Neural crest cell (in vitro differentiated cells): Measurements from ENCODE around the gene ADAMTS13. TPM values are rescaled to one million over a fixed set of nuclear protein-coding genes. Genes with fewer than 3 reads are reported as not detected.

Experiments
- DNase-seq: peaks from one replicate; pipeline ENCODE4 v3.0.0; 2021; ENCODE audit warnings: low read depth, mixed read lengths, low spot score
- H3K27ac Mint-ChIP-seq: one replicate; pipeline ENCODE4 v1.8.0; 2021; ENCODE audit warnings: mild to moderate bottlenecking, mixed read lengths; ENCODE audit not compliant: unreplicated experiment
- H3K27me3 Mint-ChIP-seq: 2 replicates; pipeline ENCODE4 v1.8.0; 2021; ENCODE audit warnings: low read depth, mild to moderate bottlenecking, mixed read lengths
- H3K36me3 Mint-ChIP-seq: 2 replicates; pipeline ENCODE4 v1.8.0; 2021; ENCODE audit warnings: low read depth, mild to moderate bottlenecking, mixed read lengths
- H3K4me1 Mint-ChIP-seq: 2 replicates; pipeline ENCODE4 v1.8.0; 2021; ENCODE audit warnings: mixed read lengths
- H3K4me3 Mint-ChIP-seq: one replicate; pipeline ENCODE4 v1.8.0; 2021; ENCODE audit warnings: mild to moderate bottlenecking, mixed read lengths
- H3K9me3 Mint-ChIP-seq: 2 replicates; pipeline ENCODE4 v1.8.0; 2021; ENCODE audit warnings: mixed read lengths
- total RNA-seq: library from RNA; stranded (reverse); gene quantifications from 2 replicates; pipeline ENCODE4 v1.2.1, GENCODE V29; 2021
- TF ChIP-seq, protein P1 (sequence below): fragments of 200-600 bp; sonication (generic); conservative IDR thresholded peaks from 2 replicates; pipeline ENCODE4 v1.5.0; 2021; ENCODE audit warnings: antibody characterized with exemption, mild to moderate bottlenecking

The ADAMTS13 gene
- total RNA-seq, 1 donor from 2014 or later, result 6.0 TPM

GRCh38 chr9:133459476-133460404, 37.6 kb downstream of the ADAMTS13 start, which contains the start of gene CACFD1:
Gene CACFD1, plus strand, starts transcription at chr9:133459978. Its CDS starts 89 bp downstream, at chr9:133460067.
- Mint-ChIP-seq H3K4me1 (peaks cover 21% of the 10 kb centered on the region), H3K4me3 (peak within 1 kb of the TSS; percentile 95), H3K27ac (peak within 1 kb of the TSS; percentile 98)

GRCh38 chr9:133460405-133461175, 38.4 kb downstream of the ADAMTS13 start:
- Mint-ChIP-seq H3K9me3 (no peaks in the 10 kb centered on the region), H3K27me3 (no peaks in the 10 kb centered on the region), H3K4me3 (peak overlapping the region; percentile 92), H3K27ac (peak overlapping the region; percentile 71), H3K4me1 (peaks cover 21% of the 10 kb centered on the region), H3K36me3 (no peaks in the 10 kb centered on the region)
- DNase-seq, result no peak
- TF ChIP-seq, protein P1, sequence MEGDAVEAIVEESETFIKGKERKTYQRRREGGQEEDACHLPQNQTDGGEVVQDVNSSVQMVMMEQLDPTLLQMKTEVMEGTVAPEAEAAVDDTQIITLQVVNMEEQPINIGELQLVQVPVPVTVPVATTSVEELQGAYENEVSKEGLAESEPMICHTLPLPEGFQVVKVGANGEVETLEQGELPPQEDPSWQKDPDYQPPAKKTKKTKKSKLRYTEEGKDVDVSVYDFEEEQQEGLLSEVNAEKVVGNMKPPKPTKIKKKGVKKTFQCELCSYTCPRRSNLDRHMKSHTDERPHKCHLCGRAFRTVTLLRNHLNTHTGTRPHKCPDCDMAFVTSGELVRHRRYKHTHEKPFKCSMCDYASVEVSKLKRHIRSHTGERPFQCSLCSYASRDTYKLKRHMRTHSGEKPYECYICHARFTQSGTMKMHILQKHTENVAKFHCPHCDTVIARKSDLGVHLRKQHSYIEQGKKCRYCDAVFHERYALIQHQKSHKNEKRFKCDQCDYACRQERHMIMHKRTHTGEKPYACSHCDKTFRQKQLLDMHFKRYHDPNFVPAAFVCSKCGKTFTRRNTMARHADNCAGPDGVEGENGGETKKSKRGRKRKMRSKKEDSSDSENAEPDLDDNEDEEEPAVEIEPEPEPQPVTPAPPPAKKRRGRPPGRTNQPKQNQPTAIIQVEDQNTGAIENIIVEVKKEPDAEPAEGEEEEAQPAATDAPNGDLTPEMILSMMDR, result no peak

More at GRCh38 chr9:133459476-133460404, 37.6 kb downstream of the ADAMTS13 start, which contains the start of gene CACFD1:
- no peaks in the 10 kb centered on the region for H3K9me3 Mint-ChIP-seq
- H3K27me3 Mint-ChIP-seq, result no peaks in the 10 kb centered on the region
- H3K36me3 Mint-ChIP-seq, result no peaks in the 10 kb centered on the region
- TF ChIP-seq, protein P1, result no peak
- peak; percentile 92 for DNase-seq

DNA sequence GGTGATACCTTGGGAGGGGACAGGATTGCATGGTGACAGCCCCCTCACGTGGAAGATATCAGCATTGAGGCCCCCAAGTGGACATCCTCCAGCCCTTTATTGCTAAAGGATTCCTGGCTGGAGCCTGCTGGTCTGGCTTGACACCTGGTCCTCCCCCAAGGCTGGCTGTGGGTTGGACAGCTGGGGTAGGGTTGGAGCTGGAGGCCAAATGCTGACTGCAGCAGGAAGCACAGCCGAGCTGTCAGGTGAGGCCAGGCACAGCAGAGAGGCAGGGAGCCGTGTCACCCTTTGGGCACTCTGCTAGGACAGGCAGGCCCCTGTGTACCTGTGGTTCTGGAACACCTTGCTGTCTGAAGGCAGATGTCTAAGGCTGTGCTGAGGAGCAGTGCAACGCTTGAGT, 39.8 kb downstream of the ADAMTS13 start:
- Mint-ChIP-seq H3K9me3 (no peaks in the 10 kb centered on the region), H3K27ac (no peak overlapping the region), H3K27me3 (no peaks in the 10 kb centered on the region), H3K4me1 (peaks cover 21% of the 10 kb centered on the region), H3K36me3 (no peaks in the 10 kb centered on the region), H3K4me3 (peak overlapping the region; percentile 92)
- TF ChIP-seq, protein P1, result no peak
- DNase-seq, result no peak

DNA sequence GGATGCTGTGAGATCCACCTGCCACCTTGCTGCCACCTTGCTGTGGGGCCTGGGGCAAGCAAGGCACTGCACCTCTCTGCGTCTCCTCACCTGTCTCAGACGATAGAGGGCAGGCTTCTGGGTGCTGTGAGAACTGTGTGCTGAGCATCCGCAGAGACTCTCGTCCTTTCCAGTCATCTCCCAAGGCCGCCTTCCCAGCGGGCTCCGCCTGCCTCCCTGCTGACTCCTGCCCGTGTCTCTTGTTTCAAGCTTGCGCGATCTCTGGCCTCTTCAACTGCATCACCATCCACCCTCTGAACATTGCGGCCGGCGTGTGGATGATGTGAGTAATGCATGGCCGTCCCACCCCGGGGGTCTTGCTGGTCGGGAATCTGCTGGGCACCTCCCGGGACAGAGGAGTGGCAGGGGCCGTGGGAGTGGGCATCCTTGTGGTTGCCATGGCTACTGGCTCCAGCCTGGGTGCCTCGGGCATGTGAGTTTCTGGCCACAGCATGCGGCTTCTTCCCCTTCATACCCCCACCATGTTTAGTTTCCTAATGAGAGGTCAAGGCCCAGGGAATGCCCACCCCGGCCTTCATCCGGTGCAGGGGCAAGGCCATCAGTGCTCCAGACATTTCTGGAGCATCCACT, 41.2 kb downstream of the ADAMTS13 start:
- TF ChIP-seq, protein P1, result peak; percentile 33
- H3K27ac Mint-ChIP-seq, result peak overlapping the region; percentile 35
- peaks cover 21% of the 10 kb centered on the region for H3K4me1 Mint-ChIP-seq
- no peaks in the 10 kb centered on the region for H3K27me3 Mint-ChIP-seq
- no peaks in the 10 kb centered on the region for H3K36me3 Mint-ChIP-seq
- DNase-seq, result no peak
- H3K9me3 Mint-ChIP-seq, result no peaks in the 10 kb centered on the region
- peak overlapping the region; percentile 65 for H3K4me3 Mint-ChIP-seq
